Rectal smooth muscle tissue (tissue), 1 donor: ENCODE measurements around the gene GRM2.
"Not testable (repeated sequence)": the region's sequence is repeated elsewhere in the genome, so short reads cannot be mapped to it uniquely, and the experiment has no call there.

Experiments
- H3K27ac ChIP-seq: one replicate; pipeline ENCODE4 v1.7.0; 2013; ENCODE audit warnings: low read depth, low read length, inconsistent platforms
- H3K27me3 ChIP-seq: one replicate; pipeline ENCODE4 v1.7.0; 2013; ENCODE audit warnings: low read length; ENCODE audit not compliant: control insufficient read depth, insufficient read depth
- H3K36me3 ChIP-seq: one replicate; pipeline ENCODE4 v1.7.0; 2013; ENCODE audit warnings: low read length; ENCODE audit not compliant: control insufficient read depth, insufficient read depth
- H3K4me1 ChIP-seq: one replicate; pipeline ENCODE4 v1.7.0; 2013; ENCODE audit warnings: low read length; ENCODE audit not compliant: control insufficient read depth, insufficient read depth
- H3K4me3 ChIP-seq: one replicate; pipeline ENCODE4 v1.7.0; 2013; ENCODE audit warnings: low read length
- H3K9ac ChIP-seq: one replicate; pipeline ENCODE4 v1.7.0; 2013; ENCODE audit warnings: low read length

GRM2 gene

DNA sequence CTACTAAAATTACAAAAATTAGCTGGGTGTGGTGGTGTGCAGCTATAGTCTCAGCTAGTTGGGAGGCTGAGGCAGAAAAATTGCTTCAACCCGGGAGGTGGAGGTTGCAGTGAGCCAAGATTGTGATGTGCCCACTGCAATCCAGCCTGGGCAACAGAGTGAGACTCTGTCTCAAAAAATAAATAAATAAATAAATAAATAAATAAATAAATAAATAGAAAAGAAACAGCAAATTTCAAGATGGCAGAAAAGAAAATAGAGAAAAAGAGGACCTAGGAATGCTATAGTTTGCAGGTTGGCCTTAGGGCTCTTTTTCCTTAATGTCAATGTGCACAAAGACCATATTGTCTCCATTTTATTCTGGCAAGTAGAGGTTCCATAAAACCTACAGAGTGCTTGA is 44.0 kb downstream of the GRM2 start:
- H3K4me3 ChIP-seq, result no peak overlapping the region
- H3K36me3 ChIP-seq, result no peaks in the 10 kb centered on the region
- H3K27ac ChIP-seq, result no peak overlapping the region
- no peak overlapping the region for H3K9ac ChIP-seq
- no peaks in the 10 kb centered on the region for H3K27me3 ChIP-seq
- H3K4me1 ChIP-seq, result no peaks in the 10 kb centered on the region

DNA sequence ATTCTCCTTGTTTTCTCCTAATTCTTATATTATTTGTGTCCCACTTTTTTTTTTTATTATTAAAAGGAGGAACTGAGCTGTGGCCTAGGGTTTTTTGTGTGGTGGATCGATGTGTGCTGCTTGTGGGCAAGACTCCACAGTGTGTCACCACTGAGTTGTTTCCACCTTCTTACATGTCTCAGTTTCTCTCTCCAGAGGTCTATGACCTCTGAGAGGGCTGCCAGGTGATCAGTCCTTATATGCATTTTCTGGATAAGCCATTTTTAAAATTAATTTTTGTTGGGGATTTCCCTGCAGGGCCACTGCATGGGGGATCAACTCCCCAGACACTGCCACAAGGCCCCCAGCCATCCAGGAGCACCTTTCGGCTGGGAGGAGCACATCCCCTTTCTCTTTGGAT is 44.4 kb downstream of the GRM2 start:
- Histone ChIP-seq H3K4me3 (no peak overlapping the region), H3K4me1 (no peaks in the 10 kb centered on the region), H3K9ac (no peak overlapping the region), H3K27me3 (no peaks in the 10 kb centered on the region), H3K36me3 (no peaks in the 10 kb centered on the region), H3K27ac (no peak overlapping the region)

DNA sequence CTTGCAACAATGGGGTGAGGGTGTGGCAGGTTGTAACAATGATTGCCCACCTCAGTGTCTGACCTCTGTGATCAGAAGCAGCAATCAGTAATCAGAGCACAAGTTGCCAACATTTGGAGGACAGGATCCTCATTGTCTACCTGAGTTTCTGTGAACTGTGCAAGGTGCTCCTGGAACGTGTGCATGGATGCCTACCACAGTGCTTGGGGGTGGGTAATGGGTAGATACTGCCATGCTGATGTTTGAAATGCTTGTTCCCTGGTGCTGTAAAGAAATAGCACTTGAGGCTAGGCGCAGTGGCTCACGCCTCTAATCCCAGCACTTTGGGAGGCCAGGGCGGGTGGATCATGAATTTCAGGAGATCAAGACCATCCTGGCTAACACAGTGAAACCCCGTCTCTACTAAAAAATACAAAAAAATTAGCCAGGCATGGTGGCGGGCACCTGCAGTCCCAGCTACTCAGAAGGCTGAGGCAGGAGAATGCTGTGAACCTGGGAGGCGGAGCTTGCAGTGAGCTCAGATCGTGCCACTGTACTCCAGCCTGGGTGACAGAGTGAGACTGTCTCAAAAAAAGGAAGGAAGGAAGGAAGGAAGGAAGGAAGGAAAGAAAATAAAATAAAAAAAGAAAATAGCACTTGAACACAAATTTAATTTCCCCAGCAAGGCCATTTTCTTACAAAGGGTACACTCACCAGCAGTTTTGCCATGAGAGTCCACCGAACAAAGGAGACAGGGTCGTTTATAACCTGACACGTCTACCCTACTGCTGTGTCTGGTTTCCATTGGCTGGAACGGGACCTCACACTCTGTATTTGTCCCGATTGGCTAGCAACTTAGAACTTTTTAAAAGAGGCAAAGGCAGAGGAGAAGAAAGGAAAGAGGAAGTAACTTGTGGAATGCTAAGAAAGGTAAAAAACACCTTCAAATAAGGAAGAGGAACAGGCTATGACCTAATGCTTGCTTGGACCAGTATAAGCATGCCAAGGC is 47.2 kb downstream of the GRM2 start:
- H3K4me1 ChIP-seq, H3K27me3 ChIP-seq, H3K9ac ChIP-seq, H3K36me3 ChIP-seq, H3K27ac ChIP-seq, H3K4me3 ChIP-seq: not testable (repeated sequence)

DNA sequence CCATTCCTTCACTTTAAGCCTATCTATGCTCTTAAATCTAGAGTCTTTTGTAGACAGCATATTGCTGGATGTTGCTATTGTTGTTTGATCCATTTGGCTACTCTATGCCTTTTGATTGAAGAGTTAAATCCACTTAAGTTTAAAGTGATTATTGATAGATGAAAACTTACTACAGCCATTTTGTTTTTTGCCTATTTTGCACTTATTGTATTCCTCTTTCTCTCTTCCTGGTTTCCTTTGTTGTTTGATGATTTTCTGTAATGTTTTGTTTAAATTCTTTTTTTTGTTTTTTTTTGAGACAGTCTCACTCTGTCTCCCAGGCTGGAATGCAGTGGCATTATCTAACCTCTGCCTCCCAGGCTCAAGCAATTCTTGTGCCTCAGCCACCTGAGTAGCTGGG is 52.3 kb downstream of the GRM2 start:
- Histone ChIP-seq H3K27me3 (no peaks in the 10 kb centered on the region), H3K4me1 (no peaks in the 10 kb centered on the region), H3K4me3 (no peak overlapping the region), H3K9ac (no peak overlapping the region), H3K36me3 (no peaks in the 10 kb centered on the region), H3K27ac (no peak overlapping the region)
